Muscle of back (tissue), 11 donors: Measurements from ENCODE around the gene LRRC45. TPM values are rescaled to one million over a fixed set of nuclear protein-coding genes. Genes with fewer than 3 reads are reported as not detected.

Experiments used
- DNase-seq, 3 donors: peaks; one replicate each; pipeline versions ENCODE4 v3.0.0 to v3.0.0-alpha.2; 2013
- polyA plus RNA-seq, 10 donors: library from polyadenylated mRNA; unstranded; fragments of 120-200 nt; gene quantifications; one replicate each; pipeline ENCODE4 v1.2.1, GENCODE V29; 2013; ENCODE audit not compliant: insufficient read length in 10 of 10

LRRC45 gene
- polyA plus RNA-seq, 10 donors: 5.3 to 12.7 (median 8.5) TPM

DNA sequence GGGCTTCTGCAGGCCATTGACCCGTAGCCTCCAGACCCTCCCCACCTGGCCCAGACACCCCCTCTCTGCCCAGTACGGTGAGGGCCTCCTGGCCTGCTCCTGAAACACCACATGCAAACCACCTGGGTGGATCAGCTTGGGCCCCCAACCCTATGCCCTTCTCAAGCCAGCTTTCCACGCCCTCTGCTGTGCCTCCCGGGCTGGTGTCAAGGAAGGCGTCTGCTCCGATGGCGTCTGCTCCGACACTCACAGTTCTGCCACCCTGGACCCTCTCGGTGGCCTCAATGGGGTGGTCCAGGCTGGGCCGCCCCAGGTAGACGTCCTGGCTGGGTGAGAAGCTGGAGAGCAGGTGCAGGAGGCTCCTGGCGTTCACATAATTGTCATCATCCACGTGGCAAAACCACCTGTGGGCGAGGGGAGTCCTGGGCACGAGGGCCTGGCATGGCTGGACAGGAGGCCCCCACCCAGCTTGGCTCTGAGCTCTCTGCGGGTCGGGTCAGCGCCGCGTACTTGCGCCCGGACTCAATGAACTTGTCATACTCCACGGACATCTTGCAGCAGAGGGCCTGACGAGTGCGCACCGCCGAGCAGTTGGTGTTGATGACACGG lies 27.2 kb downstream of the LRRC45 start:
- peak in 1 of 3 donors; percentile 2 for DNase-seq

DNA sequence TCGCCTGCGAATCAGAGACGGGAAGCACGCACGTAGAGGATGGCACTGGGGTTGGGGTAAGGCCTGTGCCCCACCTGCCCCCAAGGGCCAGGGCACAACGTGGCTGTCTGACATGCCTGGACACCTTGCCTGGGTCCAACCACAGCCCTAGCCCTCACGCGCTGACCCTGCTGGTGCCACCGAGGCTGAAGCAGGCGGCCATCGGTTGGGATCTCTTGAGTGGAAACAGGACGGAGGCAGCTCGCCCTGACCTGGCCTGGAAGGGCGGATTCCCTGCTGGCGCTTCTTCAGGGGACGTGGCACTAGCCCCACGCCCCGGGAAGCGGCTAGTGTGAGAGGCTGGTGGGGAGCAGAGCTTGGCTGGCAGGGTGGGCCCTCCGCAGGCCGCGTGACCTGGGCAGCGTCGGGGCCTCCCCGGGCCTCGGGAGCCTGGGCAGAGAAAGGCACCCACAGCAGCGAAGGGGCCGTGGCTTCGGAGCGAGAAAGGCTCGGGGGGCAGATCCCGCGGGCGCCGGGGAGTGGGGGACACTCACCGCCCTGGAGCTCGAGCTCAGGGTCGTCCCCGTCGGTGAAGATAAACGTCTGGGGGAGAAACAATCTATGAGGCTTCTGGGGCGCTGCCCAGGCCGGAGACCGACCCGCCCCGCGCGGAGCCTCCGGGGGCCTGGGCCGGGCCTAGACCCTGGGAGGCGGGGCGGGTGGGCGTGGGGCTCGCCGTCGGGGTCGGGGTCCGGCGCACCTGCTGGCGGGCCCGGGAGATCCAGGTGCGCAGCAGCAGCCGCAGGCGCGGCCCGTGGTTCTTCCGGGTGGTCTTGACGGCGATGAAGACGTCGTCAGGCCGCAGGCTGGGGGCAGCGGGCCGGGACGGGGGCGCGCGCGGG lies 27.9 kb downstream of the LRRC45 start:
- peak in 1 of 3 donors; percentile 54 for DNase-seq

DNA sequence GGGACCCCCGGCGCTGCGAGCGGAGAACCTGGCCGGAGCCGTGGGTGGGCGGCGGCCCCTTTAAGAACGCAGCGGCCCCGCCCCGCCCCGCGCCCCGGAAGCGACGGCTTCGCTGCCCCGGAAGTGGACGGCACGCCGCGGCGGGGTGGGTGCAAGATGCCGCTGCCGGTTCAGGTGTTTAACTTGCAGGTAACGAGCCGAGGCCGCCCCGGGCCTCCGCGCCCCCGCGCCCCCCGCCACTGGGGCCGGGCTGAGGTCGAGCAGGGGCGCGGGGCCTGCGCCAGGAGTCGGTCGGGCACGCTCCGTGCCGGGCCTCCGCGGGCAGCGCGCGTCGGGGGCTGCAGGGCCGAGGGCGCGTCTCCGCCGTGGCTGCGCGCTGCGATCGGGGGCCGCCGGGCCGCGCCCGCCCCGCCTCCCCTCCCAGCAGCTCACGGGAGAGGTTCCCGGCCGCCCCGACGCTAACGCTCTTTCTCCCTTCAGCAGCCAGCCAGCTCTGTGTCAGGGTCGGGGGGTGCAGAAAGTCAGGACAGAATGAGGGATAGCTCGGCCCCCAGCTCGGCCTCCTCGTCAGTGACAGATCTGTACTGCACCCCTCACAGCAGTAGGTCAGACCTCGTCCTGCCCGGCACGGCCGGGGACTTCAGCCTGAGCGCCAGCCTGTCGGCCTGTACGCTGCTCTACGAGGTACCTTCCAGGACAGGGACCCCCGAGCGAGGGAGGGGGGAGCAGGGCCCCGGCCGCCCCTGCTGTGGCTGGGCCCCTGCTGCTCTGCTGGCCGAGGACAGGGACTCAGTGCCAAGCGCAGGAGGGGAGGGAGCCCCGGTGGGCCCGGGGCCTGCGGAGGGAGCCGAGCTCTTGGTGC lies 28.9 kb downstream of the LRRC45 start, which contains the start of the genes GPS1 and RFNG:
Gene GPS1, plus strand, starts transcription at position 123 of the 862 bp plus-strand sequence. Its CDS starts 34 bp downstream, at position 157.
Gene RFNG, minus strand, starts transcription at position 36 of the 862 bp plus-strand sequence. CDS start 45 bp downstream, outside the sequence.
- DNase-seq: peak; percentile 47 to 88 (median 77)

DNA sequence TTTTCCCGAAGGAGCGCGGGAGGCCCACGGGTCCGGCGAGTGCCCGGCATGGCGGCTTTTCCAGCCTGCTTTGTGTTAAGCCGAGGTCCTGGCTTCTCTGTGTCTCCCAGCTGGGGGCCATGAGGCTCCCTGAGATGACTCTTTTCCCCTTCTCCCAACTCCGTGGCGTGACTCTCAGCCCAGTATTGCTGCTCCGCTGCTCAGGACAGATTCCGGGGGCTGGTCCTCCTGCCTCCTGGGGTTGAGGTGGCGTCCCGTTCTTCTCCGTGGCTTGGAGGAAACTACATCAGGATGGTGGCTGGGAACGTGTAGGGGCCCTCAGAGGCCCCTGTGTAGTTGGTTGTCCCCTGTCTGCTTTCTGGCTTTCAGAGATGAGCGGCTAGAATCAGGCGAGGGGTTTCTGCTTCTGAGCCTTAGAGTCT lies 29.5 kb downstream of the LRRC45 start:
- no peak for DNase-seq

DNA sequence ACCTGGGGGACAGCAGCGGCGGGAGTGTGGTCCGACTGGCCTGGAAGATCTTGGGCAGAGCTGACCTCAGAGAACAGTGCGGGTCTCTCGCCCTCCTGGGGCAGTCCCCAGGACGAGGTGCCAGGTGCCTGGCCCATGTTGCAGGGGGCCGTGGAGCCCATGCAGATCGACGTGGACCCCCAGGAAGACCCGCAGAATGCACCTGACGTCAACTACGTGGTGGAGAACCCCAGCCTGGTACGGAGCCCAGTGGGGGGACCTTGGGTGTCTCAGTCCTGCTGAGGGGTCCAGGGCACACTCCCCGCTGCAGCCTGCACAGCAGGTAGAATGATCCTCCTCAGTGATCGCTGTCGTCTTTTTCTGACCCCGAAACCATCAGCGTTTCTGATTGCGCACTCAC lies 30.0 kb downstream of the LRRC45 start:
- peak in 1 of 3 donors; percentile 0 for DNase-seq

DNA sequence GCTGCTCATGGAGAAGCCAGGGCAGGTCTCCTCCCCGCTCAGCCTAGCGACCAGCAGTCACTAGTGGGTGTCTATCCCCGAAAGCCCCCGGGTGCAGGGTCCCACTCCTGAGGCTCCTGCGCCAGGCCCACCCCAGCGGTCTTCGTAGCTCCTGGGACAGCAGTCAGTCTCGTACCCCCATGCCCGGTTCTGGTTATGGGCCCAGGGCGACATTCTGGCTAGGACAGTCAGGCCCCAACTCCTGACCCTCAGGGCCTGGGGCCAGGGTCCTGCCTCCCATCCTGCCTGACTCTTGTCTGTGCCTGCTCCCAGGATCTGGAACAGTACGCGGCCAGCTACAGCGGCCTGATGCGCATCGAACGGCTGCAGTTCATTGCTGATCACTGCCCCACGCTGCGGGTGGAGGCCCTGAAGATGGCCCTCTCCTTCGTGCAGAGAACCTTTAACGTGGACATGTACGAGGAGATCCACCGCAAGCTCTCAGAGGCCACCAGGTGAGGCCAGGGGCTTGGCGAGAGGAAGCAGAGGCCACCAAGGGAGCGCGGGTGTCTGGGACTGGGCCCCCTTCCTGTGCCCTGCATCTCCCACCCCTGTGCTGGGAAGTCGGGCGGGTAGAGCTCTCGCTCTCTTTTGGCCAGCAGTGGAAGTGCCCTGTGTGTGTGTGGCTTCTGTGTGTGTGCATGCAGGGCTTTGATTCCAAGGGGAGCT lies 30.6 kb downstream of the LRRC45 start:
- DNase-seq: peak in 1 of 3 donors; percentile 5

DNA sequence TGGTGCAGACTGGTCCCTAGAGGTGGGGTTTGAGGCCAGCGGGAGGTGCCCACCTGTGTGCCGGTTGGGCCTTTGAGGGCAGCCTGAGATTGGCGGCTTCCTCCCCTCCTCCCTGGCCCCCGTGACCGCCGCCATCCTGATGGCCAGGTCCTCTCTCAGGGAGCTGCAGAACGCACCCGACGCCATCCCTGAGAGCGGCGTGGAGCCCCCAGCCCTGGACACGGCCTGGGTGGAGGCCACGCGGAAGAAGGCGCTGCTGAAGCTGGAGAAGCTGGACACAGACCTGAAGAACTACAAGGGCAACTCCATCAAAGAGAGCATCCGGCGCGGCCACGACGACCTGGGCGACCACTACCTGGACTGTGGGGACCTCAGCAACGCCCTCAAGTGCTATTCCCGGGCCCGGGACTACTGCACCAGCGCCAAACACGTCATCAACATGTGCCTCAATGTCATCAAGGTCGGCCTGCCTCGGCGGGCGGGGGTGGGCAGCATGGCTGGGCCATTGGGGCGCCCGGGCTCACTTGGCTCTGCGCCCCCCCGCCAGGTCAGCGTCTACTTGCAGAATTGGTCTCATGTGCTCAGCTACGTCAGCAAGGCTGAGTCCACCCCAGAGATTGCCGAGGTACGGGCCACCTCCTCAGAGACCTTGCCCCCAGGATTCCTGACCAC lies 31.4 kb downstream of the LRRC45 start:
- peak in 1 of 3 donors; percentile 2 for DNase-seq

DNA sequence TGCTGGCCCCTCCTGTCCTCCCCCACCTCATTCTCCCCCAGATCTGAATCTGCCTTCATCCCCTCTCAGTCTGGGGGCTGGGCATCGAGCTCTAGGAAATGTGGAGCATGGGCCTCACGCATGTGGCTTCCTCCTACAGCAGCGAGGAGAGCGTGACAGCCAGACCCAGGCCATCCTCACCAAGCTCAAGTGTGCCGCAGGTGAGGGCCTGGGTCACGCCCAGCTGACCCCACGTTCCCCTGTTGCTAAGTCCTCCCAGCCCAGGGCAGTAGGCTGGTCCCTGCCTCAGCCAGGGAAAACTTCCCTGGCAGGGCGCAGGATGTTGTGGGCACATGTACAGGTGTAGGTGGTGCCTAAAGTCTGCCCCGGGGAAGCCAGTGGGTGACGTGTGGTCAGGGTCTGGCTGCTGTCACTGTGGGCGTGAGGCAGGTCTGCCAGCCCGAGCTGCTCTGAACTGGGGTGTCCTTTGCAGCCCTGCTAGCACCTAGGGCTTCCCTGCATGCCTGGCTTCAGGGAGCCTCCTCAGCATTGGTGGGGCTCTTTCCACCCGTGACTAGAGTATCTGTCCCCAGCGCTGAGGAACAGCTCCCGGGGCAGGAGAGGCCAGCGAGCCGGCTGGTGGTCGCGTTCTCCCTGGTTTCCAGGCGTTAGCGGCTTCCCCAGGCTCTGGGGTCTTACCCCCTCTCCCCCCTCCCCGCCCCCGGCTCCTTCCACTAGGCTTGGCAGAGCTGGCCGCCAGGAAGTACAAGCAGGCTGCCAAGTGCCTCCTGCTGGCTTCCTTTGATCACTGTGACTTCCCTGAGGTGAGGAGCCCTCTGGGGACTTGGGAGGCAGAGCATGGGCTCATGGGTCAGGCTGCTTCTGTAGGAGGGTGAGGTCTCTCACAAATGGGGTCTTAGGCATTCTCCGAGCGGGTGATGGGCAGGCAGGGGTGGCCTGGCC lies 32.2 kb downstream of the LRRC45 start:
- peak in 1 of 3 donors; percentile 1 for DNase-seq

DNA sequence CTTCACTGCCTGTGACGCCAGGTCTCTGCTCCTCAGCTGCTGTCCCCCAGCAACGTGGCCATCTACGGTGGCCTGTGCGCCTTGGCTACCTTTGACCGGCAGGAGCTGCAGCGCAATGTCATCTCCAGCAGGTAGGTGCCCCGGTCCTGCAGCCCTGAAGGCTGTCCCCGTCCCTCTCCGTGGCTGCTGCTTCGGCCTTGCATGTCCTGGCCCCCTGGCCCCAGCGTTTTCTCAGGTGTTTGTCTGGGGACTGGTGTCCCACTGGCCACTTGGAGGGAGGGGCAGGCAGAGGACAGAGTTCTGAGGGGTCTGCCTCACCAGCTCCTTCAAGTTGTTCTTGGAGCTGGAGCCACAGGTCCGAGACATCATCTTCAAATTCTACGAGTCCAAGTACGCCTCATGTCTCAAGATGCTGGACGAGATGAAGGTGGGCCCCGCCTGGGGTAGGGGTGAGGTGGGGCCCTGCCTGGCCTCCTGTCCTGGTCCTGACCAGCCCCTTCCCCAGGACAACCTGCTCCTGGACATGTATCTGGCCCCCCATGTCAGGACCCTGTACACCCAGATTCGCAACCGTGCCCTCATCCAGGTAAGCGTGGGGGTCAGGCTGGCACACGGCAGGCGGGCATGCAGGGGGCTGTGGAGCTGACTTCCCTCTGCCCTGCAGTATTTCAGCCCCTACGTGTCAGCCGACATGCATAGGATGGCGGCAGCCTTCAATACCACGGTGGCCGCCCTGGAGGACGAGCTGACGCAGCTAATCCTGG lies 33.0 kb downstream of the LRRC45 start:
- peak in 1 of 3 donors; percentile 2 for DNase-seq

DNA sequence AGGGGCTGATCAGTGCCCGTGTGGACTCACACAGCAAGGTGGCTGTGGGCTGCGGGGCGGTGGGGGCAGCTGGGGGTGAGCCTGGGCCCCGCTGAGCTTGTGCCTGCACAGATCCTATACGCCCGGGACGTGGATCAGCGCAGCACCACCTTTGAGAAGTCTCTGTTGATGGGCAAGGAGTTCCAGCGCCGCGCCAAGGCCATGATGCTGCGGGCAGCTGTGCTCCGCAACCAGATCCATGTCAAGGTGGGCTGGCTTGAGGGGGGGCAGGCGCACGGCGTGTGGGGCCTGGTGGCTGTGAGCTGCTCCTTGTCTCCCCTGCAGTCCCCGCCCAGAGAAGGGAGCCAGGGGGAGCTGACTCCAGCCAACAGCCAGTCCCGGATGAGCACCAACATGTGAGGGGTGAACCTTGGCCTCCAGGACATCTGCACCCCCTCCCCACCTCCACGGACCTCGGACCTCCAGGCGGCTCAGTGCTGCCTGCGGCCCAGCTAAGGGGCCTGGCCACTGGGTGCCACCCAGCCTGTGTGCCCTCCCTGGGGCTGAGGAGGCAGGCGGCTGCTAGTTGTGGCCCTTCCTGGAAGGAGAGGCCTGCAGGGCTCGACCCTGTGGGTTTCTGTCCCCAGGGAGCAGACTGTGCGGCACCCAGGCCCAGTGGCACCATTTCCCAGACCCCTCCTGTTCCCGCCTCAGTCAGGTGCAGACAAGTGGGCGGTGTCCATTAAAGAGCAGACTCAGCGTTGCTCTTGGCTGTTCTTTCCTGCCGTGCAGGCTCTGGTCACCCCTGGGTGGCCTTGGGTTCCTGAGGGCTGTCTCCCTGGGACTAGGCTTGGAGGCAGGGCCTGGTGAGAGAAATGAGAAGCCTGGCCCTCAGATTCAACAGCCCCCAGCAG lies 33.9 kb downstream of the LRRC45 start:
- DNase-seq: peak in 1 of 3 donors; percentile 11

DNA sequence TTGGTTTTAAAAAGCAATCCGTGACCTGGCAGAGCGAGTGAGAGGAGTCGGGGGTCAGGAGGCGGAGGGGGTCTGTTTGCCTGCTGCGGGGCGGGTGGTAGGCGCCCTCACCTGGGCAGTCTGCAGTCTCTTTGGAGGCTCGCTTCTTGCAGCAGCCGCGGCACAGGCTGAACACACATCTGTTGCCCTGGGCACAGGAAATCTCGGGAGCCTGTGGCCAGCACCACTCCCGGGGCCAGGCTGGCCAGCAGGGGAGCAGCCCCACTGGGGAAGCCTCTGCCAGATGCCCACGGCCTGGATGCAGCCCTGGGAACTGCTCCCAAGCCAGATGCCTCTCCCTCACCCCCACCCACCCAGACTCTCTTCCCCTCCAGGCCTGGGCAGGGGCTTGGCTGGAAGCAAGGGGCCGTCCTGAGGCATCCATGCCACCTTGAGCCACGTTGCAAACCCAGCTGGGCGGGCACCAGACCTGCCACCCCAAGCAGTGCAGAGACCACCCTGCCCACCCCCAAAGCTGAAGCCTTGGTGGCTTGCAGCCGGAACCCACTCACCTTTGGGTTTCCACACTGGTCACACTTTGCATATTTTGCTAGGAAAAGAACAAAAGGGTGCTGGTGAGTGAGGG lies 35.2 kb downstream of the LRRC45 start:
- DNase-seq: peak in 1 of 3 donors; percentile 2

DNA sequence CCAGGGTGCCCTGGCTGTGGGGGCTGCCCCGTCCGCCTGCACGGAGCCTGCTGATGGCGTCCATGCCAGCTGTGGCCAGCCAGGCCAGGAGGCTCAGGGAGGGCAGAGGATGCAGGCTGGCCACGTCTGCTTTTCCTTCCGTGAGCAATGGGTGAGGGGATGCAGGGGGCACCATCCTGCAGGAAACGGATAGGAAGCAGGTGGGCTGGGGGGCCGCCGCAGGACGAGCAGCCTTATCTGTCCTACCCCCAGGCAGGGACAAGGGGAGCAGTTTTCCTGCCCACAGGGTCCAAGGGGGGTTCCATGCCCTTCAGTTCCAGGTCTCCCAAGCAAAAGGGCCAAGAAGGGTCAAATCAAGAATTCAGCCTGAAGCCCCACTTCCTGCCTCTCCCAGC lies 35.7 kb downstream of the LRRC45 start:
- DNase-seq: peak in 1 of 3 donors; percentile 3

DNA sequence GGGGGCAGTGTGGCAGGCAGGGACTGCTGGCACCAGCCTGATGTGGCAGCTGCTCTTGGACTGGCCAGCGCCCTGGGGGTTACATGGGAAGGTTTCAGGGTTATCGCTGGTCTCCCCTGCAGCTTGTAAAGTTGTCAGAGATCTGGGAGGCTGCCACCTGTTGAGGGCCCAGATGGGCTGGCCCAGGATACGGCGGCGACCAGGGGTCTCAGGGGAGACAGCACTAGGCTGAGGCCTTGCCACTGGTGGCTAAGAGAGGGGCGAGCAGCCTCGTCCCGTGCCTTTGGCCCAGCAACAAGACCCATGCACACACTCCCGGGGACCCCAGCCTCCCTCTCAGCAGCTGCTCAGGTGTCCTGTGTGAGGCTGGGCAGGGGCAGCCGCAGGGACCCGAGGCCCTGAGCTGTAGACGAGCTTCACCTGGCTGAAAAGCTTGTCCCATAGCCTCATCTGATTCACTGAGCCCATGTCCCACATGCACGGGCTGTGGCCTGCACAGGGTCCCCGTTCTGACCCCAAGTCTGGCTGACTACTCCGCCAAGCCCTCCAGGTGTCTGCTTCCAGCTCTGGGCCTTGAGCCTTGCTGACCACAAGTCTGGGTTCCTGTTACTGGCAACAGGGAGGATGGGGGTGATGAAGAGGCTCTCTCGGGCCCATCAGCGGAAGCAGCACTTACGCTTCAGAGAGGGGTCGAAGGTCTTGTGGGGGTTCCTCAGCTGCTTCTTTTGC lies 36.3 kb downstream of the LRRC45 start:
- peak in 1 of 3 donors; percentile 9 for DNase-seq

DNA sequence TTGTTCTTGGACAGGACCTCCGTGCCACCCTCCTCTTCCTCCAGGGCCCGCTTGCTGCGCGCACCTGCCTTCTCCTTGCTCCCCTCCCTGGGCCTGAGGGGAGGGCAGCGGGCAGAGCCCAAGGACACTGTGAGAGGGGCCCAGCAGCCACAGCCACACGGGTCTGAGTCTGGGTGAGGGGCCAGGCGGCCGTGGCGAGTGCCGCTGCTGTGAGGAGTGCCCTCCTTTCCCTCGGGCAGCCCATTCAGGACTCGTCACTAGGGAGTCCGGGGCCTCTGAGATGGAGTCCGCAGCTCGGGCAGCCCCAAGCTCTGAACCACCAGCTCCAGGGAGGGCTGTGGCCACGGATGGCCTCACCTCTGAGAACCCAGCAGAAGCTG lies 36.9 kb downstream of the LRRC45 start:
- no peak for DNase-seq

DNA sequence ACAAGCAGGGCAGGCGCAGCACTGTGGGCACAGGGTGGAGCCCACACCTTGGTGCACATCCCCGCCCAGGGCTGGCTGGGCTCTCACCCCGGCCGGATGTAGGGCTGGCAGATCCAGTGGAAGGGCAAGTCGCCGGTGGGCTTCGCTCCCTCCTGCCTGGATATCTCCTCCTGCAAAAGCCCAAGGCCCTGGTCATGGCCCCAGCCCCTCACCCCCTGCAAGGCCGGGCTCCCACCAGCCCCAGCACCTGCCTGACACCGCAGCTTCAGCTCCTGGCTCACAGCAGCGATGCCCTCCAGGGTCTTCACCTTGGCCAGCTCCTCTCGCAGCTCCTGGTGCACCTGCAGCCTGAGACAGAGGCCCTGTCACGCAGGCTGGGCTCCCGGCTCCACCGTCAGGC lies 37.5 kb downstream of the LRRC45 start:
- peak in 1 of 3 donors; percentile 2 for DNase-seq
